Embryonic facial prominence (tissue), 1 donor: ENCODE results near the gene LPXN.

ENCODE experiments used
- DNase-seq: peaks from one replicate; pipeline ENCODE4 v3.0.0-alpha.2; 2016; ENCODE audit errors: extremely low spot score

Gene LPXN

GRCh38 chr11:58524232-58525036 is 51.2 kb downstream of the LPXN start:
- peak; percentile 25 for DNase-seq

- no peak for DNase-seq
These were observed 61.8 kb downstream of the LPXN start for GRCh38 chr11:58513747-58514367.

- DNase-seq = no peak
These were observed 64.0 kb downstream of the LPXN start for GRCh38 chr11:58511636-58512035.

- no peak for DNase-seq
These were observed 65.9 kb downstream of the LPXN start for GRCh38 chr11:58509748-58510147.

- DNase-seq = no peak
These were observed 66.8 kb downstream of the LPXN start for GRCh38 chr11:58508814-58509213.

GRCh38 chr11:58508005-58508404 is 67.7 kb downstream of the LPXN start, which contains the start of gene OR5B21:
OR5B21 (minus strand) TSS chr11:58508105; CDS start chr11:58508105, 0 bp downstream.
- DNase-seq = no peak

- DNase-seq = no peak
These were observed 68.3 kb downstream of the LPXN start for GRCh38 chr11:58507355-58507754.

GRCh38 chr11:58506935-58507334 is 68.7 kb downstream of the LPXN start:
- no peak for DNase-seq

- no peak for DNase-seq
These were observed 69.8 kb downstream of the LPXN start for GRCh38 chr11:58505849-58506248.

- DNase-seq = no peak
These were observed 71.4 kb downstream of the LPXN start for GRCh38 chr11:58504232-58504631.

- no peak for DNase-seq
These were observed 72.2 kb downstream of the LPXN start for GRCh38 chr11:58503361-58503856.

- DNase-seq = no peak
These were observed 73.7 kb downstream of the LPXN start for GRCh38 chr11:58502004-58502403.

GRCh38 chr11:58498464-58498863 is 77.2 kb downstream of the LPXN start:
- no peak for DNase-seq

- no peak for DNase-seq
These were observed 77.7 kb downstream of the LPXN start for GRCh38 chr11:58497951-58498350.

GRCh38 chr11:58495906-58496305 is 79.8 kb downstream of the LPXN start:
- no peak for DNase-seq

- no peak for DNase-seq
These were observed 81.6 kb downstream of the LPXN start for GRCh38 chr11:58494101-58494500.

GRCh38 chr11:58493676-58494075 is 82.0 kb downstream of the LPXN start:
- DNase-seq = no peak

GRCh38 chr11:58490827-58491226 is 84.8 kb downstream of the LPXN start:
- DNase-seq = no peak

- DNase-seq = no peak
These were observed 88.5 kb downstream of the LPXN start for GRCh38 chr11:58487170-58487569.

GRCh38 chr11:58485961-58486360 is 89.7 kb downstream of the LPXN start:
- DNase-seq = no peak
